Left cardiac atrium (tissue), 4 donors: ENCODE results near the gene PPP2R2C. TPM values are rescaled to one million over a fixed set of nuclear protein-coding genes. Genes with fewer than 3 reads are reported as not detected.

Experiments
- ATAC-seq, 2 donors: fragments of 200-7000 bp; cut with Tn5 transposase; one replicate each; pipeline ENCODE4 v1.9.1; 2020; ENCODE audit warnings: mild to moderate bottlenecking in 2 of 2, moderate library complexity in 2 of 2
- DNase-seq: peaks from one replicate; pipeline ENCODE4 v3.0.0-alpha.2; 2020
- intact Hi-C, 2 donors: fragments of 100-400 bp; cut with DNase I; formaldehyde crosslinking; loops; one replicate each; pipeline versions ENCODE4 v1.14.1 to v1.15.1; 2022 to 2023
- total RNA-seq, 2 donors: library from RNA; stranded (reverse); fragmentation: NEBNext Ultra II Directional; extraction: Animal tissue kit (Norgen Biotek cat#: 25700); gene quantifications; one replicate each; pipeline ENCODE4 v1.2.1, GENCODE V29; 2021
- donor health status: DM: no; HTN: yes; CAD: no.
- donor health status: DM: no; HTN: yes; CAD: no; lungs with severe emphysema.
- donor health status: DM: yes; HTN: yes; CAD: no.
- donor health status: Dilated cardiomyopathy.

The PPP2R2C gene
- total RNA-seq, 2 donors from 2014 or later: 4.8 to 5.2 TPM

- intact Hi-C loops: loop anchor here in 1 of 2 donors (5.0 kb wide), 1 partner anchor 217 kb away; no protein-coding TSS in a partner anchor
- no peak for DNase-seq
- ATAC-seq: no peak
Observed at GRCh38 chr4:6330384-6330767, 142.0 kb downstream of the PPP2R2C start.

- no peak for DNase-seq
- ATAC-seq: no peak
- intact Hi-C loops: loop anchor here (5.0 kb wide), 2 partner anchors 67 to 218 kb away; no protein-coding TSS in a partner anchor
Observed at GRCh38 chr4:6329478-6330383, 142.7 kb downstream of the PPP2R2C start.

- DNase-seq (no peak), ATAC-seq (no peak)
- intact Hi-C loops: loop anchor here in 1 of 2 donors (5.0 kb wide), 1 partner anchor 66 kb away; no protein-coding TSS in a partner anchor
Observed at GRCh38 chr4:6328526-6328925, 143.9 kb downstream of the PPP2R2C start.

- intact Hi-C loops: loop anchor here (1.0 to 5.0 kb wide), 2 partner anchors 65 to 77 kb away; no protein-coding TSS in a partner anchor
- DNase-seq: peak; percentile 82
- peak; percentile 80 to 83 for ATAC-seq
Observed at GRCh38 chr4:6327220-6327917, 145.0 kb downstream of the PPP2R2C start.

GRCh38 chr4:6326312-6327060, 145.9 kb downstream of the PPP2R2C start:
- intact Hi-C loops: loop anchor here (1.0 to 5.0 kb wide), 3 partner anchors 62 to 76 kb away; no protein-coding TSS in a partner anchor
- DNase-seq (no peak), ATAC-seq (no peak)

GRCh38 chr4:6325788-6326290, 146.6 kb downstream of the PPP2R2C start:
- ATAC-seq: no peak
- intact Hi-C loops: loop anchor here (1.0 to 5.0 kb wide), 2 partner anchors 62 to 64 kb away; no protein-coding TSS in a partner anchor
- DNase-seq: no peak

GRCh38 chr4:6324999-6325787, 147.2 kb downstream of the PPP2R2C start:
- DNase-seq: peak; percentile 52
- peak; percentile 17 to 40 for ATAC-seq

GRCh38 chr4:6324461-6324998, 147.9 kb downstream of the PPP2R2C start:
- ATAC-seq (no peak), DNase-seq (no peak)
- intact Hi-C loops: no loop called here

More at GRCh38 chr4:6324999-6325787, 147.2 kb downstream of the PPP2R2C start:
- intact Hi-C loops: loop anchor here in 1 of 2 donors (5.0 kb wide), 1 partner anchor 63 kb away; no protein-coding TSS in a partner anchor

GRCh38 chr4:6322761-6323566, 149.4 kb downstream of the PPP2R2C start:
- intact Hi-C loops: no loop called here
- no peak for ATAC-seq
- no peak for DNase-seq

GRCh38 chr4:6322067-6322760, 150.2 kb downstream of the PPP2R2C start:
- no peak for ATAC-seq
- no peak for DNase-seq
- intact Hi-C loops: no loop called here

GRCh38 chr4:6321361-6321760, 151.1 kb downstream of the PPP2R2C start:
- intact Hi-C loops: no loop called here
- ATAC-seq: no peak
- no peak for DNase-seq

- DNase-seq (no peak), ATAC-seq (no peak)
- intact Hi-C loops: no loop called here
Observed at GRCh38 chr4:6320663-6321062, 151.8 kb downstream of the PPP2R2C start.

- DNase-seq (no peak), ATAC-seq (no peak)
- intact Hi-C loops: no loop called here
Observed at GRCh38 chr4:6319530-6320150, 152.8 kb downstream of the PPP2R2C start.

- intact Hi-C loops: no loop called here
- ATAC-seq (no peak), DNase-seq (no peak)
Observed at GRCh38 chr4:6318206-6318605, 154.2 kb downstream of the PPP2R2C start.

- DNase-seq (no peak), ATAC-seq (no peak)
- intact Hi-C loops: no loop called here
Observed at GRCh38 chr4:6316461-6317003, 155.9 kb downstream of the PPP2R2C start.

- ATAC-seq (no peak), DNase-seq (no peak)
- intact Hi-C loops: no loop called here
Observed at GRCh38 chr4:6313216-6313615, 159.2 kb downstream of the PPP2R2C start.
